Activated gamma-delta T cell treated with anti-CD3 and anti-CD28 coated beads, Interleukin-2, amount 50 U/mL, for 16 hours (primary cell): Measurements from ENCODE around the gene SLMAP.

ENCODE experiments used
- DNase-seq: peaks from one replicate; pipeline ENCODE4 v3.0.0-alpha.2; 2020; ENCODE audit warnings: low read depth

SLMAP gene

DNA sequence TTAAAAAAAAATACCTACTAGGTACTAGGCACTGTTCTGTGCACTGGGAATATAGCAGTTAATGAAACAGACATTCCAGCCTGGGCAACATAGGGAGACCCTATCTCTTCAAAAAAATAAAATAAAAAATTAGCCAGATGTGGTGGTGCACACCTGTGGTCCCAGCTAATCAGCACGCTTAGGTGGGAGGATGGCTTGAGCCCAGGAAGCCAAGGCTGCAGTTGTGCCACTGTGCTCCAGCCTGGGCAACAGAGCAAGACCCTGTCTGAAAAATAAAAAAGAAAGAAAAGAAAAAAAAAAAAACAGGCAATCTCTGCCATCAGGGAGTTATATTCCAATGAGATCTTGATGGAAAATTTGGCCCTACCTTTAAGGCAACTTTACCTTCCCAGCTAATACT is 137.0 kb downstream of the SLMAP start:
- no peak for DNase-seq

- DNase-seq, result no peak
Measured at GRCh38 chr3:57893668-57894067, 137.6 kb downstream of the SLMAP start.

DNA sequence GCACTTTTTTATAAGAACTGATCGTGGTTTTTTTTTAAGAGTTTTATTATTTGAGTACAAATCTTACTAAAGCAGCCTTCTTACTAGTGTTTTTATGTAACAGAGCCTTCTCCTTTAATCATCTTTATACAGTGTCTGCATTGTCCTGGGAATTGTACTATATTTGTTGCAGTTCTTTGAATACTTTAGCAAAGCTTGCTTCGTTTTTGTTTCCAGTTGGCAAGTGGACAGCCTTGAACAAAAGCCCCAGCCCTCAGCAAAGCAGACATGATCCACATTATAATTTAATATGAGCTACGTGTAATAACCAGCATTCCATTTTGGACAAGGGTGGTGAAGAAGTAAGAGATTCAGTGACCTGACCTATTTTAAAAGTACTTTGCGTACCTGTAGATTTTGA is 139.9 kb downstream of the SLMAP start:
- no peak for DNase-seq

- no peak for DNase-seq
Measured at GRCh38 chr3:57896691-57897090, 140.6 kb downstream of the SLMAP start.

- no peak for DNase-seq
Measured at GRCh38 chr3:57900786-57901185, 144.7 kb downstream of the SLMAP start.

GRCh38 chr3:57903124-57903890 is 147.2 kb downstream of the SLMAP start:
- DNase-seq, result no peak

DNA sequence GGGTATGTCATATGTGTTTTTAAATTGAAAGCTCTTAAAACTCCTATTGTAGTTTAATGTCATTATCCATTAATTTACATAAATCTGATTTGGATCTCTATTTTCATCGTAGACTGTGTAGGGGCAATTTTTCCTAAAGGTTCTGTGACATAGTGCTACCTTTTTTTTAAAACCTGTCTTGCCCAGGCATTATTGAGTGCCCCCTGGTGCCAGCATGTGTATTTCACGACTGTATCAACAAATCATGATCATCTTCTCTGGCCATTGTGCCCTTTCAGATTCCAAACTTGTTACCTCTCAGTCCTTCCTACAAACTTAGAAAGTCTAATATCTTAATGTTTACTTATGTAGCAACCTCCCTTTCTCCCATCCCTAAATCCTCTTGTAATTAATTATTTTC is 154.9 kb downstream of the SLMAP start:
- no peak for DNase-seq

GRCh38 chr3:57911593-57911992 is 155.5 kb downstream of the SLMAP start:
- no peak for DNase-seq

GRCh38 chr3:57917601-57918000 is 161.5 kb downstream of the SLMAP start:
- DNase-seq, result no peak

DNA sequence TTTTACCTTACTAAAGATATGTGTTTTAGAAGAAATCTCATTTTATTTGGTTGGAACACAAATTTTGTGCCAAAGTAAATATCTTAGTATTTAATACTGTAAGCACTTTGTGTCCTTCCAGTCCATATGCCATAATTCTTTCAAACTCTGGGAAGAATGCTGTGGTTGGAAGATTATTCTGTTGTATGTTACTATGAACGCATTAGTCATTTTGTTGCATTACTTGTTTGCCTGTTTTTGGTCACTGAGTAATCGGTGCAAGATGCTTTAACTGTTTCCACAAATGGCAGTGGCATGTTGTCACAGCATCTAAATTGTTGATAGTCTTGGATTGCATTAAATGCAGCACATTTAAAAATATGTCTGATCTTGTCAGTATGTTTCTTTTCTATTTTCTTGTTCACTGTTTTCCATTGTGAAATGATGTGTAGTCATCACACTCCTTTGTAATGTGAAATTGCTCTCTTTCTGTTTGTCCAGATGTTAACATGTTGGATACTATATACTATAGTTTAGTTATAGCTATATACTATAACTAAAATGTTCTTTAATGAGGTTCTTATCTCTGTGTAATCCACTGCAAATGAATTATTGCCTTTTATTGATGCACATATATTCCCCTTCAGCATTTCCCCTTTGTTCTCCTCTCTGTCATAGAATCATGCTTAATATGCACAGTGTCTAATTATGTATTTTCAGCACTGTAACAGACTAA is 162.2 kb downstream of the SLMAP start:
- no peak for DNase-seq

- no peak for DNase-seq
Measured at GRCh38 chr3:57919987-57920386, 163.9 kb downstream of the SLMAP start.

GRCh38 chr3:57923101-57923500 is 167.0 kb downstream of the SLMAP start:
- DNase-seq, result no peak

DNA sequence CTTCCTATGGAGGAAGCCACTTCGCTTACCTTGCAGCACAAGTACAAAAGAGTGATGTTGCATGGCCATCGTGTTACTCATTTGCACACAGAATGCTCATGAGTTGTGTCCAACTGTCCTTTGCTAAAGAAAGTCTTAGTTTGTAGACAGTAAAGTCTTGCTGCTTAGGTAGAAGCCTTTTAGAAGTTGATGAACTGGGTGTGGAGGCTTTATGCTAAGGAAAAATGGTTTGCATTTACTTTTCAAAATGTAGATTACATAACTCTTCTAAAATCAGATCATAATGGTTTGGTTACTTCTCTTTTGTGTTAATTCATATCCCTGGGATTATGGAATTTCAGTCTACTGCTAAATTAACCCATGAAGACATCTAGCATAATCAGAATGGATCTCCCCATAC is 167.6 kb downstream of the SLMAP start:
- no peak for DNase-seq

- DNase-seq, result no peak
Measured at GRCh38 chr3:57927166-57927565, 171.1 kb downstream of the SLMAP start.

DNA sequence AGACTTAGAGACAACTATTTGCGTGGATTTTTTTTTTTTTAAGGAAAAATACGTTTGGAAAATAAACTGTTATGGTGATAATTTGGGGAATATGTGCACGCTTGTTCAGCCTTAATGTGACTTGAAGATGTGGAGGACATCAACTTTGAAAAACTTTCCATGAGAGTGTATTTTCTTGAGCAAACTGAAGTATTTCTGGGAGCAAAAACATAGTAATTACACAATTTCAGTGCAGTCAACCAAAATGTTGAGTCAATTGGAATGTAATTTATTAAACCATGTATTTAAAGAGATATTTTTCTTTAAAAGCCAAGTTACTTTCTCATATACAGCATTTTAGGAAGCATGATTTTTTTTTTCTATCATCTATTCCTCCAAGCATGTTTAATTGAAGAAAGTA is 171.8 kb downstream of the SLMAP start:
- DNase-seq, result no peak

DNA sequence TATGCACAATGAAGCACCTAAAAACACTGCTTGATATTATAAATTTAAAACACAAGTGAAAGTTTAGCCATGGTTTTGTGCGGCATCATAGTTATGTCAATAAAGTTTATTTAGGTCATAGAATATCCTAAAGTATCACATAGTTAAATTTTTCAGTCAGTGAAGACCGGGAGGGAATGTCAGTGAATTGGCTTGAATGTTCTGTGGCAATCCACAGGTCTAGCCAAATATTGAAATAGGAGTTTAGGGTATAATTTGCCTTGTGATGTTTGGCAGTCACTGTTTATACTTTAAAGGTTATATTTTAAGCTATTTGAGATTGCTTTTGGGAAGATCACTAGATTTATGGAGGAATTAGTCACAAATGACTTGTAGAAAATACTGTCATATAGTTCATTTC is 172.4 kb downstream of the SLMAP start:
- DNase-seq, result no peak

DNA sequence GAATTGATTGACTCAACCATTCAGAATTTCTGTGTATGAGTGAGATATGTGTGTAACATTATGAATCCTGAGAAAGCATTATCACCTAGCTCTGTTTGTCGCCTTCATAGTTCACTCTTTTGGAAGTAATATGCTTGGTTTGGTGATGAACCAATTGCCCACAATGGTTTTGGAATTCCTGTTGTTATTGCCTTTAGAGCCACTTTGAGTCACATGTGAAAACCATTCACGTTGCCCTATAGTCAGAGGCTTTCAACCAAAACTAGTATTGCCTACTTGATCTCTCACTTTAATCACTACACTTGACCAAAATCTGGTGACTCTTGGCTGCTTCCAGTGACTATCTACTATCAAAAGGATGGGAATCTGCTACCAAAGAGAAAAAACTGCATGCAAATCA is 173.9 kb downstream of the SLMAP start:
- no peak for DNase-seq

DNA sequence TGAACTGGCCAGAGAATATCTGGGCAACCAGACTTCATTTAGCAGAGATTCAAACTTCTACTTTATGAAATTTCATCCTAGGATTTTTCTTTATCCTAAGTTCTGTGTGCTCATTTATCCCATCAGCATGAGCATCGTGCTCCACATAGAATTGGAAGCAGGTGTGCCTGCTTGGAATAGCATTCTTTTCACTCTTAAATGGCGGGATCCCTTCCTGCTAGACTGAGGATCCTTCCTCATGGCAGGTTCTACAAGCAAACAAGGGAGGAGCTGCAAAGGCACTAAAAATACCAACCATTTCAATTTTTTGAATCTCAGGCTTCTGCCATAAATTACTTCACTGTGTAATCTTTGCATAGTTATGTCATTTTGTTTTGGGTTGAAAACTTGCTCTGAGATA is 177.5 kb downstream of the SLMAP start:
- DNase-seq, result no peak

GRCh38 chr3:57934373-57934772 is 178.3 kb downstream of the SLMAP start:
- DNase-seq, result no peak

GRCh38 chr3:57935539-57935938 is 179.4 kb downstream of the SLMAP start:
- no peak for DNase-seq

DNA sequence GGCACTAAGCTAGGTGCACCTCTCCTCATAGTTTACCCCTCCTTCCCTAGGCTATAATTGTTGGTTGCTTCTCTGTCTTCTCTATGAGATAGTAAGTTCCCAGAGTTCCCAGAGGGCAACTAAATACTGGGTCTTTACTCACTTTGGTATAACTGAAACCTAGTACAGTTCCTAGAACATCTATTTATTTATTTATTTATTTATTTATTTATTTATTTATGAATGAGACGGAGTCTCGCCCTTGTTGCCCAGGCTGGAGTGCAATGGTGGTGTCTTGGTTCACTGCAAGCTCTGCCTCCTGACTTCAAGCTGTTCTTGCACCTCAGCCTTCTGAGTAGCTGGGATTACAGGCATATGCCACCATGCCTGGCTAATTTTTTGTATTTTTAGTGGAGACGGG is 181.0 kb downstream of the SLMAP start:
- DNase-seq, result no peak

GRCh38 chr3:57939775-57940174 is 183.7 kb downstream of the SLMAP start:
- no peak for DNase-seq

- DNase-seq, result no peak
Measured at GRCh38 chr3:57942388-57942787, 186.3 kb downstream of the SLMAP start.

DNA sequence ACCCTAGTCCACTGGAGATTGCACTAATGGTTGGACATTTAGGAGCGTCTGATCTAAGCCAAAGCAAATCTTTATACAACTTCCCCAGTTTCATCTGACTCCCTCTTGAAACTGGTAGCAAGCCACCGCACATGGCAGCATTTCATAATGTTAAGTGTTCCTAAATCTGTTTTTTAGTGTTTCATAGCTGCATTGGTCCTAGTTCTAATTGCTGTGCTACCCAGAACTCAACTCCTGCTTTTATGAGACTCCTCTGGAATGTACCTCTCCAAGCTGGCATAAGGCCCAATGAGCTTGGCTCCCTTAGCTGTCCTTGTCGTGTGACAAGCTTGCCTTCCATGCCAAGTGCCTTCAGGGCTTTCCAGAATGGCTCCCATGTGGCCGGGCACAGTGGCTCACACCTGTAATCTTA is 186.8 kb downstream of the SLMAP start:
- DNase-seq, result no peak
